Astrocyte (in vitro differentiated cells and primary cell): Measurements from ENCODE around the gene KIF1C. TPM values are rescaled to one million over a fixed set of nuclear protein-coding genes. Genes with fewer than 3 reads are reported as not detected.
A peak's percentile ranks its signal among the peaks of the same experiment; 100 is the strongest.

ENCODE experiments used
- DNase-seq: peaks from one replicate; pipeline ENCODE4 v3.0.0-alpha.2; 2010; ENCODE audit warnings: low read depth
- FAIRE-seq: peaks from 2 replicates; lab custom pipeline; 2011; peaks lifted over from hg19 to GRCh38; lab: Jason Lieb, UNC
- H2AFZ ChIP-seq: 2 replicates; pipeline ENCODE4 v1.6.0; 2012; ENCODE audit warnings: low read depth, low read length, inconsistent platforms
- H3K27ac ChIP-seq: 2 replicates; pipeline ENCODE4 v1.5.1; 2011; ENCODE audit warnings: low read depth, low read length, inconsistent platforms
- H3K27me3 ChIP-seq: 2 replicates; pipeline ENCODE4 v1.6.0; 2011; ENCODE audit warnings: low read length, inconsistent platforms; ENCODE audit not compliant: insufficient read depth
- H3K36me3 ChIP-seq: 2 replicates; pipeline ENCODE4 v1.5.1; 2011; ENCODE audit warnings: low read length, inconsistent platforms; ENCODE audit not compliant: insufficient read depth
- H3K4me1 ChIP-seq: 2 replicates; pipeline ENCODE4 v1.5.1; 2011; ENCODE audit warnings: low read length, inconsistent platforms; ENCODE audit not compliant: insufficient read depth
- H3K4me2 ChIP-seq: 2 replicates; pipeline ENCODE4 v1.6.0; 2012; ENCODE audit warnings: low read length, inconsistent platforms
- H3K4me3 ChIP-seq: 2 replicates; pipeline ENCODE4 v1.5.1; 2011; ENCODE audit warnings: low read depth, mild to moderate bottlenecking, low read length, inconsistent platforms; ENCODE audit not compliant: insufficient read depth
- H3K79me2 ChIP-seq: 2 replicates; pipeline ENCODE4 v1.6.0; 2012; ENCODE audit warnings: mild to moderate bottlenecking, low read length, inconsistent platforms; ENCODE audit not compliant: insufficient read depth
- H3K9ac ChIP-seq: 2 replicates; pipeline ENCODE4 v1.6.0; 2012; ENCODE audit warnings: mild to moderate bottlenecking, low read length, inconsistent platforms
- H3K9me3 ChIP-seq: 2 replicates; pipeline ENCODE4 v1.5.1; 2012; ENCODE audit warnings: low read depth, mild to moderate bottlenecking, low read length, inconsistent platforms; ENCODE audit not compliant: insufficient read depth
- H4K20me1 ChIP-seq: 2 replicates; pipeline ENCODE4 v1.6.0; 2012; ENCODE audit warnings: low read length, inconsistent platforms; ENCODE audit not compliant: insufficient read depth
- H3K27ac Mint-ChIP-seq: one replicate; pipeline ENCODE4 v1.8.0; 2021; ENCODE audit warnings: mild to moderate bottlenecking, mixed read lengths; ENCODE audit not compliant: unreplicated experiment
- H3K27me3 Mint-ChIP-seq: one replicate; pipeline ENCODE4 v1.8.0; 2021; ENCODE audit warnings: low read depth, mixed read lengths; ENCODE audit not compliant: unreplicated experiment
- H3K36me3 Mint-ChIP-seq: one replicate; pipeline ENCODE4 v1.8.0; 2021; ENCODE audit warnings: low read depth, mixed read lengths; ENCODE audit not compliant: unreplicated experiment
- H3K4me1 Mint-ChIP-seq: one replicate; pipeline ENCODE4 v1.8.0; 2021; ENCODE audit warnings: low read depth, mixed read lengths; ENCODE audit not compliant: unreplicated experiment
- H3K4me3 Mint-ChIP-seq: one replicate; pipeline ENCODE4 v1.8.0; 2021; ENCODE audit warnings: mild to moderate bottlenecking, moderate library complexity, mixed read lengths; ENCODE audit not compliant: unreplicated experiment
- H3K9me3 Mint-ChIP-seq: one replicate; pipeline ENCODE4 v1.8.0; 2021; ENCODE audit warnings: mild to moderate bottlenecking, mixed read lengths; ENCODE audit not compliant: unreplicated experiment
- CTCF ChIP-seq: IDR thresholded peaks from 2 replicates; pipeline ENCODE4 v1.5.1; 2011; ENCODE audit warnings: low read depth, mild to moderate bottlenecking, inconsistent platforms, low read length, moderate library complexity; ENCODE audit not compliant: insufficient read depth
- EZH2 ChIP-seq: IDR thresholded peaks from 2 replicates; pipeline ENCODE4 v1.6.1; 2012; ENCODE audit warnings: mild to moderate bottlenecking, low read length, inconsistent platforms; ENCODE audit not compliant: insufficient read depth
- total RNA-seq: library from RNA; stranded (reverse); gene quantifications from 2 replicates; pipeline ENCODE4 v1.2.1, GENCODE V29; 2021

The KIF1C gene
- total RNA-seq, 1 donor from 2014 or later: 109 TPM

- no peaks in the 10 kb centered on the region for H3K27me3 Mint-ChIP-seq
- TF ChIP-seq EZH2 (no peak), CTCF (no peak)
- peaks cover 32% of the 10 kb centered on the region for H4K20me1 ChIP-seq
- peaks cover 35% of the 10 kb centered on the region for H3K4me1 ChIP-seq
- peak overlapping the region; percentile 66 for H3K27ac ChIP-seq
- H3K4me3 ChIP-seq: peak overlapping the region; percentile 22
- peak overlapping the region; percentile 75 for H3K9ac ChIP-seq
- H2AFZ ChIP-seq: peak overlapping the region; percentile 64
- H3K27me3 ChIP-seq: no peaks in the 10 kb centered on the region
- DNase-seq: no peak
- peak overlapping the region; percentile 62 for H3K27ac Mint-ChIP-seq
- peaks cover 34% of the 10 kb centered on the region for H3K4me1 Mint-ChIP-seq
- peaks cover 31% of the 10 kb centered on the region for H3K79me2 ChIP-seq
- no peaks in the 10 kb centered on the region for H3K9me3 ChIP-seq
- H3K4me3 Mint-ChIP-seq: peak overlapping the region; percentile 81
- FAIRE-seq: no peak
- peak overlapping the region; percentile 99 for H3K4me2 ChIP-seq
- peaks cover 14% of the 10 kb centered on the region for H3K36me3 Mint-ChIP-seq
- no peaks in the 10 kb centered on the region for H3K9me3 Mint-ChIP-seq
- peaks cover 11% of the 10 kb centered on the region for H3K36me3 ChIP-seq
Measured at GRCh38 chr17:4950075-4950745, 47.5 kb upstream of the KIF1C start.

DNA sequence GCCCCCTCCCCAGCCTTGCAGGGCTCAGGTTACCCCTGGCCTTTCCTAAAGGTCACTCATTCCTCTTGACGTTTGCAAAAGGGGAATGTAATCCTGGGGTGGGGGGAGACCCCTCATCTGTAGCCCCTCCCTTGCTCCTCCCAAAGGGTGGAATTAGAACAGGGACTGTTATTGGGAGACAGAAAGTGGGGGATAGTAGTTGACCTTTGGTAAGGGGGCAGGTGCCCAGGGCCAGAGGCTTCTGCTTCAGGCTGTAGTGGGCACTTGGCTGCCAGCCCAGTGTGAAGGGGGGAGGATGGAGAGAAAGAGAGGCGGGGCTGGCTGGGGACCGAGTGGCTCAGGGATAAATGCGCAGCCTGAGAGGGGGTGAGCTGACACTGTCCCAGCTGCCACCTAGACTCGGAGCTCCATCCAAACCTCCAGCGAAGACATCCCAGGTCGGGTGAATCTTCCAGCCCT is 47.0 kb upstream of the KIF1C start, which contains the start of gene ENO3:
Gene ENO3, plus strand, starts transcription at position 374 of the 459 bp plus-strand sequence. CDS start 711 bp downstream, outside the sequence.
- H3K4me3 Mint-ChIP-seq: peak within 1 kb of the TSS; percentile 81
- Histone ChIP-seq H3K9me3 (no peaks in the 10 kb centered on the region), H3K27ac (peak within 1 kb of the TSS; percentile 66), H4K20me1 (peaks cover 26% of the 10 kb centered on the region), H3K4me2 (peak within 1 kb of the TSS; percentile 99), H3K4me3 (peak within 1 kb of the TSS; percentile 22), H3K36me3 (peaks cover 8% of the 10 kb centered on the region), H3K27me3 (no peaks in the 10 kb centered on the region), H3K79me2 (peaks cover 26% of the 10 kb centered on the region), H3K4me1 (peaks cover 29% of the 10 kb centered on the region), H2AFZ (peak within 1 kb of the TSS; percentile 64), H3K9ac (peak within 1 kb of the TSS; percentile 75)
- DNase-seq (no peak), FAIRE-seq (no peak)
- H3K9me3 Mint-ChIP-seq: no peaks in the 10 kb centered on the region
- no peak for TF ChIP-seq CTCF
- no peak for TF ChIP-seq EZH2
- peaks cover 13% of the 10 kb centered on the region for H3K36me3 Mint-ChIP-seq
- H3K27ac Mint-ChIP-seq: peak within 1 kb of the TSS; percentile 62
- no peaks in the 10 kb centered on the region for H3K27me3 Mint-ChIP-seq
- H3K4me1 Mint-ChIP-seq: peaks cover 28% of the 10 kb centered on the region

DNA sequence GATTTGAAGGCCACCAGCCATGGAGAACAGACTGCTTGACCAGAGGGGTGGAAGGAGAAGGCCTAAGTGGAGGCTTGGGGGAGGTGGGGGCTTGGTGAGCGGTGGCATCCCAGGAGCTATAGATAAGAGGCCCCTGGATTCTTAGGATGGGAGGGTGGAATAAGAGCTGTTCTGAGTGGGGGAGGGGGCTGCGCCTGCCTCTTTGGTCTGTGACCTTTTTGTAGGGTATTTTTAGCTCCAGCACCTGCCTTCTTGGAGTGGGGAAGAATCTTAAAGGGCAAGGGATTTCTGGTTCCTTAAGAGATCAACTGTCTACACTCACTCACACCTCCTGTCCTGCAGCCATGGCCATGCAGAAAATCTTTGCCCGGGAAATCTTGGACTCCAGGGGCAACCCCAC is 46.3 kb upstream of the KIF1C start:
- H3K9me3 Mint-ChIP-seq: no peaks in the 10 kb centered on the region
- Histone ChIP-seq H3K4me3 (no peak overlapping the region), H3K9ac (no peak overlapping the region), H2AFZ (no peak overlapping the region), H3K36me3 (peaks cover 4% of the 10 kb centered on the region), H3K4me2 (no peak overlapping the region), H3K27me3 (no peaks in the 10 kb centered on the region), H3K79me2 (peaks cover 19% of the 10 kb centered on the region), H3K27ac (no peak overlapping the region), H3K9me3 (no peaks in the 10 kb centered on the region), H3K4me1 (peaks cover 22% of the 10 kb centered on the region), H4K20me1 (peaks cover 19% of the 10 kb centered on the region)
- no peaks in the 10 kb centered on the region for H3K27me3 Mint-ChIP-seq
- DNase-seq (no peak), FAIRE-seq (no peak)
- peaks cover 28% of the 10 kb centered on the region for H3K4me1 Mint-ChIP-seq
- peak overlapping the region; percentile 70 for H3K4me3 Mint-ChIP-seq
- TF ChIP-seq EZH2: no peak
- TF ChIP-seq CTCF: no peak
- peak overlapping the region; percentile 62 for H3K27ac Mint-ChIP-seq
- peaks cover 15% of the 10 kb centered on the region for H3K36me3 Mint-ChIP-seq
